ENCODE measurements around the gene PRKN.

PRKN gene

DNA sequence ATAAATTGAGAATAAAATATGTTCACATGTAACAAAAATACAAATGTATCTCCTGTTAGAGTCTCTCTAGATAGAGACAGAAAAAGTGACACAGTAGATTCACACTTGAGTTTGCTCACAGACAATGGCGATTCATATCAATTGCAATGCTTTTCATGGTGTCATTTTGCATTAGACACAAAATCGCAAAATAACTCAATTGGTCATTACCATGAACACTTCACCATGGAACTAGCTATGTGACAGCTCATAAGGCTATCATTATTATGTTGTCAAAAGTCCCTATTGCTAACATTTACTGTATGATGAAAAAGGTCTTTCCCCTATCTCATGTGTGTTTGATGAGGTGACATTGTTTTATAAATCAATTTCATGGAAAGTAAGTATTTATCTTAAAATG lies 1204.2 kb downstream of the PRKN start (continued):
- TF ChIP-seq, protein P1, sequence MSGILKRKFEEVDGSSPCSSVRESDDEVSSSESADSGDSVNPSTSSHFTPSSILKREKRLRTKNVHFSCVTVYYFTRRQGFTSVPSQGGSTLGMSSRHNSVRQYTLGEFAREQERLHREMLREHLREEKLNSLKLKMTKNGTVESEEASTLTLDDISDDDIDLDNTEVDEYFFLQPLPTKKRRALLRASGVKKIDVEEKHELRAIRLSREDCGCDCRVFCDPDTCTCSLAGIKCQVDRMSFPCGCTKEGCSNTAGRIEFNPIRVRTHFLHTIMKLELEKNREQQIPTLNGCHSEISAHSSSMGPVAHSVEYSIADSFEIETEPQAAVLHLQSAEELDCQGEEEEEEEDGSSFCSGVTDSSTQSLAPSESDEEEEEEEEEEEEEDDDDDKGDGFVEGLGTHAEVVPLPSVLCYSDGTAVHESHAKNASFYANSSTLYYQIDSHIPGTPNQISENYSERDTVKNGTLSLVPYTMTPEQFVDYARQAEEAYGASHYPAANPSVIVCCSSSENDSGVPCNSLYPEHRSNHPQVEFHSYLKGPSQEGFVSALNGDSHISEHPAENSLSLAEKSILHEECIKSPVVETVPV (CRISPR knock-in tag; IDR thresholded peaks at IDR 0.05) = no peak
- TF ChIP-seq ZNF70 (CRISPR knock-in tag; IDR thresholded peaks at IDR 0.05) = no peak
- no peak for TF ChIP-seq SNAI2 (CRISPR knock-in tag; IDR thresholded peaks at IDR 0.05)
- no peak for TF ChIP-seq GLIS3 (CRISPR knock-in tag; IDR thresholded peaks at IDR 0.05)
- TF ChIP-seq CSDC2 (CRISPR knock-in tag; IDR thresholded peaks at IDR 0.05) = no peak
- no peak for TF ChIP-seq ZNF565 (CRISPR knock-in tag; conservative IDR thresholded peaks at IDR 0.05; ENCODE audit: low read depth)

DNA sequence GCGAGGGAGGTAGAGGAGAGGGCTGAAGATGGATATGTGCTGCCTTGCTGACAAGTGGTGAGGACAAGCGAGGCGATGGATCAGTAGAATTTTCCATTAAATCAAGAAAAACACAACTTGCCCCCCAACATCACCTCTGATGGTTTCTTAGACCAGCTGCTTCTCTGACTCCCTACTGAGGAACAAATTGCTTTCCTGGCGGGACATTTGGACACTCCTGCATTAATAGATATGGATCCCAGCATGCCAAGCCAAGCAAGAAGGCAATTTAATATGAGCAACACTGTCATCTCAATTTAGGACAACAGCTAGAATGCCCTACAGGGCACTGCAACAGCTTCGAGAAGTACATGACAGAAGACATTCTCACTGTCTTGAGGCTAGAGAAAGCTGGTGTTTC lies 1205.3 kb downstream of the PRKN start:
- no peak for ATAC-seq
- TF ChIP-seq ARNTL (CRISPR knock-in tag; IDR thresholded peaks at IDR 0.05; ENCODE audit: borderline replicate concordance, low read depth) = no peak
- no peak for TF ChIP-seq SNAI2 (CRISPR knock-in tag; IDR thresholded peaks at IDR 0.05)
- TF ChIP-seq ISL1 (CRISPR knock-in tag; IDR thresholded peaks at IDR 0.05) = no peak
- TF ChIP-seq, protein P2, sequence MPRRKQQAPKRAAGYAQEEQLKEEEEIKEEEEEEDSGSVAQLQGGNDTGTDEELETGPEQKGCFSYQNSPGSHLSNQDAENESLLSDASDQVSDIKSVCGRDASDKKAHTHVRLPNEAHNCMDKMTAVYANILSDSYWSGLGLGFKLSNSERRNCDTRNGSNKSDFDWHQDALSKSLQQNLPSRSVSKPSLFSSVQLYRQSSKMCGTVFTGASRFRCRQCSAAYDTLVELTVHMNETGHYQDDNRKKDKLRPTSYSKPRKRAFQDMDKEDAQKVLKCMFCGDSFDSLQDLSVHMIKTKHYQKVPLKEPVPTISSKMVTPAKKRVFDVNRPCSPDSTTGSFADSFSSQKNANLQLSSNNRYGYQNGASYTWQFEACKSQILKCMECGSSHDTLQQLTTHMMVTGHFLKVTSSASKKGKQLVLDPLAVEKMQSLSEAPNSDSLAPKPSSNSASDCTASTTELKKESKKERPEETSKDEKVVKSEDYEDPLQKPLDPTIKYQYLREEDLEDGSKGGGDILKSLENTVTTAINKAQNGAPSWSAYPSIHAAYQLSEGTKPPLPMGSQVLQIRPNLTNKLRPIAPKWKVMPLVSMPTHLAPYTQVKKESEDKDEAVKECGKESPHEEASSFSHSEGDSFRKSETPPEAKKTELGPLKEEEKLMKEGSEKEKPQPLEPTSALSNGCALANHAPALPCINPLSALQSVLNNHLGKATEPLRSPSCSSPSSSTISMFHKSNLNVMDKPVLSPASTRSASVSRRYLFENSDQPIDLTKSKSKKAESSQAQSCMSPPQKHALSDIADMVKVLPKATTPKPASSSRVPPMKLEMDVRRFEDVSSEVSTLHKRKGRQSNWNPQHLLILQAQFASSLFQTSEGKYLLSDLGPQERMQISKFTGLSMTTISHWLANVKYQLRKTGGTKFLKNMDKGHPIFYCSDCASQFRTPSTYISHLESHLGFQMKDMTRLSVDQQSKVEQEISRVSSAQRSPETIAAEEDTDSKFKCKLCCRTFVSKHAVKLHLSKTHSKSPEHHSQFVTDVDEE (CRISPR knock-in tag; IDR thresholded peaks at IDR 0.05) = no peak
- TF ChIP-seq ZFP3 (CRISPR knock-in tag; IDR thresholded peaks at IDR 0.05) = no peak
- no peak for TF ChIP-seq CSDC2 (CRISPR knock-in tag; IDR thresholded peaks at IDR 0.05)
- no peak for TF ChIP-seq RARB (CRISPR knock-in tag; IDR thresholded peaks at IDR 0.05)
- no peak for TF ChIP-seq PPARA (CRISPR knock-in tag; IDR thresholded peaks at IDR 0.05; ENCODE audit: borderline replicate concordance)
- TF ChIP-seq ZNF70 (CRISPR knock-in tag; IDR thresholded peaks at IDR 0.05) = no peak
- TF ChIP-seq, protein P3, sequence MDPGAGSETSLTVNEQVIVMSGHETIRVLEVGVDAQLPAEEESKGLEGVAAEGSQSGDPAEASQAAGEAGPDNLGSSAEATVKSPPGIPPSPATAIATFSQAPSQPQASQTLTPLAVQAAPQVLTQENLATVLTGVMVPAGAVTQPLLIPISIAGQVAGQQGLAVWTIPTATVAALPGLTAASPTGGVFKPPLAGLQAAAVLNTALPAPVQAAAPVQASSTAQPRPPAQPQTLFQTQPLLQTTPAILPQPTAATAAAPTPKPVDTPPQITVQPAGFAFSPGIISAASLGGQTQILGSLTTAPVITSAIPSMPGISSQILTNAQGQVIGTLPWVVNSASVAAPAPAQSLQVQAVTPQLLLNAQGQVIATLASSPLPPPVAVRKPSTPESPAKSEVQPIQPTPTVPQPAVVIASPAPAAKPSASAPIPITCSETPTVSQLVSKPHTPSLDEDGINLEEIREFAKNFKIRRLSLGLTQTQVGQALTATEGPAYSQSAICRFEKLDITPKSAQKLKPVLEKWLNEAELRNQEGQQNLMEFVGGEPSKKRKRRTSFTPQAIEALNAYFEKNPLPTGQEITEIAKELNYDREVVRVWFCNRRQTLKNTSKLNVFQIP (CRISPR knock-in tag; IDR thresholded peaks at IDR 0.05; ENCODE audit: borderline replicate concordance, low read depth) = no peak
- no peak for TF ChIP-seq OSR1 (CRISPR knock-in tag; IDR thresholded peaks at IDR 0.05)
- no peak for TF ChIP-seq ESRRG (CRISPR knock-in tag; IDR thresholded peaks at IDR 0.05)
- TF ChIP-seq BACH2 (CRISPR knock-in tag; IDR thresholded peaks at IDR 0.05; ENCODE audit: borderline replicate concordance) = no peak
- TF ChIP-seq ZNF565 (CRISPR knock-in tag; conservative IDR thresholded peaks at IDR 0.05; ENCODE audit: low read depth) = no peak
- no peak for TF ChIP-seq ZC3H10 (CRISPR knock-in tag; IDR thresholded peaks at IDR 0.05)
- TF ChIP-seq, protein P1 (CRISPR knock-in tag; IDR thresholded peaks at IDR 0.05) = no peak
- TF ChIP-seq ZNF8 (CRISPR knock-in tag; IDR thresholded peaks at IDR 0.05) = no peak
- TF ChIP-seq TCF4 (CRISPR knock-in tag; IDR thresholded peaks at IDR 0.05; ENCODE audit: borderline replicate concordance) = no peak

DNA sequence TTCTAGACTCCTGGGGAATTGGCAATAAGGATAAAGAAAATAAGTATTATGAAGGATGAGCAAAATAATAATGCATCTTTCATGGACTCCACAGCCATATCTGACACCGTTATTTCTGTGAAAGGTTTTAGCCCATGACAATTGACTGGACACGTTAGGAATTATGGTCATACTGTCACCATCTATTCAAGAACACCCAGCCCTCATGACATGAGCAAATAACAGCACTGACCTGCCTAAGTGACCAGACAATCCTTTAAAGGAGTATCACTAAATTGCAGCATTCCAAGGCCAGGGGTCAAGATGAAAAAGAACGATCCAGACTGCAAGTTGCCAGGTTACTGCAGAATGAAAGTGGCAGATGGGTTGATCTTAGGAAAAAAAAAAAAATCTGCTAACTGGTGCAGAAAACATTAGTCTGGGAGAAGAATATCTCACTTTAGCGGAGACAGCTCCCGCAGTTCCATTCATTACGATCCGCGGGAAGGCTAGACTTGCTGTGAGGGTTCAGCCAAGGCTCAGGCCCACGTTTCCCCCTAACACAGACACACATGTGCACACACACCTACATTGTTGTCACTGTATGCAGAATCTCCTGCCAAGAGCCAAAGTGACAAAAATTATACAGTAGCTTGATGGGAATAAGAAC lies 1216.0 kb downstream of the PRKN start:
- no peak for TF ChIP-seq TCF4 (CRISPR knock-in tag; IDR thresholded peaks at IDR 0.05; ENCODE audit: borderline replicate concordance)
- TF ChIP-seq ZNF8 (CRISPR knock-in tag; IDR thresholded peaks at IDR 0.05) = no peak
- no peak for TF ChIP-seq ISL1 (CRISPR knock-in tag; IDR thresholded peaks at IDR 0.05)
- TF ChIP-seq, protein P3 (CRISPR knock-in tag; IDR thresholded peaks at IDR 0.05; ENCODE audit: borderline replicate concordance, low read depth) = no peak
- no peak for ATAC-seq

All from SK-N-SH treated with all-trans-retinoic acid at 6 μM for 48 hours (cell line).